CD4-positive, alpha-beta T cell (primary cell): Measurements from ENCODE around the gene HIVEP3. TPM values are rescaled to one million over a fixed set of nuclear protein-coding genes. Genes with fewer than 3 reads are reported as not detected.

Experiments
- ATAC-seq: fragments of 200-7000 bp; cut with Tn5 transposase; one replicate; pipeline ENCODE4 v1.10.0; 2022; ENCODE audit warnings: mild to moderate bottlenecking; ENCODE audit not compliant: poor library complexity
- CTCF ChIA-PET: fragments of 350-600 bp; sonication (Branson Sonifier 250); formaldehyde crosslinking; loops from one replicate; lab custom pipeline; 2021; ENCODE audit warnings: antibody characterized with exemption, inconsistent platforms; lab: Charles Lee
- POLR2A ChIA-PET: fragments of 350-600 bp; sonication (Branson Sonifier 250); formaldehyde crosslinking; loops from one replicate; lab custom pipeline; 2021; ENCODE audit warnings: antibody characterized with exemption, inconsistent platforms; lab: Charles Lee
- DNase-seq, 14 experiments: peaks; one replicate each; pipeline ENCODE4 v3.0.0-alpha.2; 2013 to 2020; ENCODE audit warnings: mixed read lengths in 2 of 14
- H3K27ac ChIP-seq, 2 donors: one replicate each; pipeline versions ENCODE4 v1.5.1 to v1.7.0; 2013; ENCODE audit warnings: low read length in 2 of 2, low read depth in 1 of 2, mild to moderate bottlenecking in 1 of 2
- H3K27me3 ChIP-seq, 2 experiments: 1 replicate in 1 of 2; 2 replicates in 1 of 2; pipeline versions ENCODE4 v1.6.1 to v1.7.0; 2013; ENCODE audit warnings: low read length in 2 of 2, control low read depth in 1 of 2, mild to moderate bottlenecking in 1 of 2, moderate library complexity in 1 of 2; ENCODE audit not compliant: insufficient read depth in 2 of 2, control insufficient read depth in 1 of 2
- H3K36me3 ChIP-seq: one replicate; pipeline ENCODE4 v1.6.1; 2013; ENCODE audit warnings: low read length, control low read depth; ENCODE audit not compliant: insufficient read depth
- H3K4me1 ChIP-seq: one replicate; pipeline ENCODE4 v1.6.1; 2013; ENCODE audit warnings: low read length, control low read depth; ENCODE audit not compliant: insufficient read depth
- H3K4me3 ChIP-seq: one replicate; pipeline ENCODE4 v1.5.1; 2013; ENCODE audit warnings: mild to moderate bottlenecking, low read length, moderate library complexity
- H3K9me3 ChIP-seq, 2 experiments: 1 replicate in 1 of 2; 2 replicates in 1 of 2; pipeline versions ENCODE4 v1.6.1 to v1.7.0; 2013; ENCODE audit warnings: low read length in 2 of 2, mild to moderate bottlenecking in 2 of 2, control low read depth in 1 of 2, moderate library complexity in 1 of 2; ENCODE audit not compliant: control insufficient read depth in 1 of 2, insufficient read depth in 1 of 2
- H3K27ac Mint-ChIP-seq: one replicate; pipeline ENCODE4 v1.8.0; 2020; ENCODE audit warnings: mixed read lengths
- H3K27me3 Mint-ChIP-seq: one replicate; pipeline ENCODE4 v1.8.0; 2021; ENCODE audit warnings: mixed read lengths
- H3K36me3 Mint-ChIP-seq: one replicate; pipeline ENCODE4 v1.8.0; 2021; ENCODE audit warnings: low read depth, mixed read lengths
- H3K4me1 Mint-ChIP-seq: one replicate; pipeline ENCODE4 v1.8.0; 2021; ENCODE audit warnings: low read depth, mixed read lengths
- H3K4me3 Mint-ChIP-seq: one replicate; pipeline ENCODE4 v1.8.0; 2020; ENCODE audit warnings: mild to moderate bottlenecking, mixed read lengths
- H3K9me3 Mint-ChIP-seq: one replicate; pipeline ENCODE4 v1.8.0; 2020; ENCODE audit warnings: mixed read lengths
- intact Hi-C, 2 experiments: fragments of 100-400 bp; cut with DNase I in 1 of 2; cut with micrococcal nuclease in 1 of 2; formaldehyde crosslinking; loops; one replicate each; pipeline versions ENCODE4 v1.15.1 to v1.9.0; 2023 to 2025; cut with DNase I, micrococcal nuclease
- total RNA-seq, 174 experiments: library from RNA in 2 of 174; stranded (reverse) in 2 of 174; gene quantifications; one replicate each; pipeline ENCODE4 v1.2.3 and lab custom pipeline; 2021 to 2026
- TF ChIP-seq, protein P1 (sequence below): fragments of 200-600 bp; IDR thresholded peaks from one replicate; pipeline ENCODE4 v1.8.0; 2022; ENCODE audit warnings: antibody characterized with exemption, mild to moderate bottlenecking

Gene HIVEP3
- total RNA-seq, 2 experiments from 2014 or later = 5.1 to 5.4 TPM

DNA sequence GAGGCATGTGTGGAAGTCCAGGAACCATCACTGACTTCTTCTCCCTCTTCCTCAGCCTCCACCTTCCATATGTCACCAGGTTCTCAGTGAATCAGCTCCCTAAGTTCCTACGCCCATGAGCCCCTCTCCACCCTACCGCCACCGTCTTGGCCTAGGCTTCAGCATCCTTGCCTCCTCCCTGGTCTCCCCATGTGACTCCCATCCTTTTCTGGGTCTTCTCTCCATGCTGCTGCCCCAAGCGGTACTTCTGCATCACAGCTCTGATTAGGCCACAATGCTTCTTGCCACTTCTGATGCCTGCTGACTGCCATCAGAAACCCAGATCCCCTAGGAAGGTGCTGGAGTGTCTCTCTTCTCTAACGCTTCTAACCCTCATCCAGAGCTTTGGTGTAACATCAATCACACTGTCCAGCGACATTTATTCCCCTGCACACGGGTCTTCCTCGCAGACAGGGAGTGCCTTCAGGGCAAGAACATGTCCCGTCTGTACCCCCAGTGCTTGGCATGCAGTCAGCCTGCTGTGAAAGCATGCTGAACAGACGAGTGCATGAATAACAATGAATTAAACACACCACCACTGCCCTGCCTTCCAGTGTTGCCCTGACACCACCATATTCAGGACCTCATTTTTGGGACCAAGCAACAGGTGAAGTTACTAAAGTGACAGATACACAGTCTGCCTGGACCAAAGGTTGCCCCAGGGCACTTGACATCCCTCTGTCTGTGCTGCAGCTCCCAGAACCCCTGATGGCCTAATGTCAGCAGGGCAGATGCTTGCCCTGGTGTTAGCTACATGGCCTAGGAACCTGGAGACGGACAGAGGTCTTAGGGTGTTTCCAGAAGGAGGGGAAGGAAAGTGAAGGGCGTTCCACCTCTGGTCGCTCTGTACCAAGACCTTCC, 275.6 kb downstream of the HIVEP3 start:
- Histone ChIP-seq H3K4me3 (no peak overlapping the region), H3K36me3 (no peaks in the 10 kb centered on the region), H3K27ac (no peak overlapping the region), H3K4me1 (peaks cover 33% of the 10 kb centered on the region), H3K27me3 (no peaks in the 10 kb centered on the region), H3K9me3 (no peaks in the 10 kb centered on the region)
- H3K9me3 Mint-ChIP-seq = no peaks in the 10 kb centered on the region
- DNase-seq (no peak), ATAC-seq (no peak)
- CTCF ChIA-PET = no interaction called here
- intact Hi-C loops = no loop called here
- peaks cover 3% of the 10 kb centered on the region for H3K4me1 Mint-ChIP-seq
- no peak overlapping the region for H3K27ac Mint-ChIP-seq
- no peak overlapping the region for H3K4me3 Mint-ChIP-seq
- TF ChIP-seq, protein P1, sequence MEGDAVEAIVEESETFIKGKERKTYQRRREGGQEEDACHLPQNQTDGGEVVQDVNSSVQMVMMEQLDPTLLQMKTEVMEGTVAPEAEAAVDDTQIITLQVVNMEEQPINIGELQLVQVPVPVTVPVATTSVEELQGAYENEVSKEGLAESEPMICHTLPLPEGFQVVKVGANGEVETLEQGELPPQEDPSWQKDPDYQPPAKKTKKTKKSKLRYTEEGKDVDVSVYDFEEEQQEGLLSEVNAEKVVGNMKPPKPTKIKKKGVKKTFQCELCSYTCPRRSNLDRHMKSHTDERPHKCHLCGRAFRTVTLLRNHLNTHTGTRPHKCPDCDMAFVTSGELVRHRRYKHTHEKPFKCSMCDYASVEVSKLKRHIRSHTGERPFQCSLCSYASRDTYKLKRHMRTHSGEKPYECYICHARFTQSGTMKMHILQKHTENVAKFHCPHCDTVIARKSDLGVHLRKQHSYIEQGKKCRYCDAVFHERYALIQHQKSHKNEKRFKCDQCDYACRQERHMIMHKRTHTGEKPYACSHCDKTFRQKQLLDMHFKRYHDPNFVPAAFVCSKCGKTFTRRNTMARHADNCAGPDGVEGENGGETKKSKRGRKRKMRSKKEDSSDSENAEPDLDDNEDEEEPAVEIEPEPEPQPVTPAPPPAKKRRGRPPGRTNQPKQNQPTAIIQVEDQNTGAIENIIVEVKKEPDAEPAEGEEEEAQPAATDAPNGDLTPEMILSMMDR = no peak
- no peaks in the 10 kb centered on the region for H3K36me3 Mint-ChIP-seq
- H3K27me3 Mint-ChIP-seq = no peaks in the 10 kb centered on the region
- POLR2A ChIA-PET = no interaction called here

DNA sequence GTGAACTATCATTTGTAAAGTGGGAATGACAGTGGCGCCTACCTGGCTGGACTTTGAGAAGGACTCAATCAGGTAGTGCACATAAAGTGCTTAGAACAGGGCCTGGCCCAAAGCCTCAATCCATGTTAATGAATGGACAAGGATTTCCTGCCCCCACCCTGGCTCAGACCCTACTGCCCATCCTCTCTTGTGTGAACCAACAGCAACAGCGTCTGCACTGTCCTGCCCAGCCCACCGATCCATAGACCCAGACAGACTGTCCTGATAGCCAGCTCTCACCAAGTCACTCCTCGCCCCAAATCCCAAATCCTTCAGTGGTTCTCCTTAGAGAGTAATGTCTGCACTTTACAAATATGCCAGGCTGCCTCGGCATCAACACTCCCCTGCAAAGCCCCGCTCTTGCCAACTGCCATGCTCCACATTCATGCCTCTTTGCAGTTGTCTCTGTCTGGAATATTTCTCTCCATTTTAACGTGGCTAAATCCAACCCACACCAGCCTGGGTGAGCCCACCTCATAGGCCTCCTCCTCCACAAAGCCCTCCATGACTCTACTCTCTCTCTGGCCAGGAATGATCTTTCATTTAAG, 276.7 kb downstream of the HIVEP3 start:
- Histone ChIP-seq H3K4me1 (peaks cover 38% of the 10 kb centered on the region), H3K4me3 (no peak overlapping the region), H3K27me3 (no peaks in the 10 kb centered on the region), H3K9me3 (no peaks in the 10 kb centered on the region), H3K27ac (no peak overlapping the region), H3K36me3 (no peaks in the 10 kb centered on the region)
- TF ChIP-seq, protein P1 = no peak
- Mint-ChIP-seq H3K27me3 (no peaks in the 10 kb centered on the region), H3K4me3 (no peak overlapping the region), H3K4me1 (peaks cover 14% of the 10 kb centered on the region), H3K9me3 (no peaks in the 10 kb centered on the region), H3K27ac (no peak overlapping the region), H3K36me3 (no peaks in the 10 kb centered on the region)
- intact Hi-C loops = no loop called here
- POLR2A ChIA-PET = no interaction called here
- CTCF ChIA-PET = no interaction called here
- DNase-seq (no peak), ATAC-seq (no peak)

DNA sequence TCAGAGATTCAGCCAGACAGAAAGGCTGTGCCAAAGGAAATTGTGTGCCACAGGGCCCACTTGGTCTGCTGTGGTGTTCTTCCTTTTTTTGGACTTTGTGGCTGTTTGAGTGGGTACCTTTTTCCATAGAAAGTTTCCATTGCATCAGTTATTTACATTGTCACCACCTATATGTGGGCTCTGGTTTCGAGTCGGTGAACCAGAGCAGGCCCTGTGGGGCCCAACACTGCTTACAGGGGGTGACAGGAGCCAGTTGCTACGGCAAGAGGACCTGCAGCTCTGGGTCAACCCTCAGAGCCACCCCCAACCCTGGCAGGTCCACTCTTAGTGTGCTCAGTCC, 277.3 kb downstream of the HIVEP3 start:
- H3K27me3 ChIP-seq = no peaks in the 10 kb centered on the region
- H3K36me3 Mint-ChIP-seq = no peaks in the 10 kb centered on the region
- intact Hi-C loops = no loop called here
- no peaks in the 10 kb centered on the region for H3K9me3 Mint-ChIP-seq
- DNase-seq (no peak), ATAC-seq (no peak)
- H3K4me1 Mint-ChIP-seq = peaks cover 17% of the 10 kb centered on the region
- no peaks in the 10 kb centered on the region for H3K9me3 ChIP-seq
- POLR2A ChIA-PET = no interaction called here
- H3K36me3 ChIP-seq = no peaks in the 10 kb centered on the region
- H3K27ac ChIP-seq = no peak overlapping the region
- no peaks in the 10 kb centered on the region for H3K27me3 Mint-ChIP-seq
- peaks cover 38% of the 10 kb centered on the region for H3K4me1 ChIP-seq
- no peak overlapping the region for H3K4me3 ChIP-seq
- H3K4me3 Mint-ChIP-seq = no peak overlapping the region
- TF ChIP-seq, protein P1 = no peak
- no peak overlapping the region for H3K27ac Mint-ChIP-seq
- CTCF ChIA-PET = no interaction called here
